ENCODE results near the gene ANKRD39.

The ANKRD39 gene

DNA sequence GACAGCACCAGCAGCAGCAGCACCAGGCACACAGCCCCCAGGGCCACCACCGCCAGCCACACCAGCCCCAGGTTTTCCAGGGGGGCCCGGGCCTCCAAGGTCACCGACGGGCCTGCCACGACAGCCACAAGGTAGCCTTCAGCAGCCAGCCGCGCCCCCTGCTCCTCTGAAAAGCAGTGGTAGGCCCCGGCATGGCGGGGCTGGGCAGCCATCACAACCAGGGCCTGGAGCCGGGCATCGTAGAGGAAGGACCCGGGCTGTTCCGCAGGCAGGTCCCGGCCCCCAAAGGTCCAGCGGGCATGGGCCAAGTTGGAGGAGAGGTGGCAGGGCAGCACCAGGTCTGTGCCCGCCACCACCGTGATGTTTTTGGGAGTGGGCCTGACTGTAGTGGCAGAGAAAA, 3.3 kb upstream of the ANKRD39 start:
- FAIRE-seq: no peak
- no peak for TF ChIP-seq POLR2A (IDR thresholded peaks at IDR 0.05; ENCODE audit: low read depth, low read length)
- DNase-seq (ENCODE audit: insufficient read length, low spot score): no peak

DNA sequence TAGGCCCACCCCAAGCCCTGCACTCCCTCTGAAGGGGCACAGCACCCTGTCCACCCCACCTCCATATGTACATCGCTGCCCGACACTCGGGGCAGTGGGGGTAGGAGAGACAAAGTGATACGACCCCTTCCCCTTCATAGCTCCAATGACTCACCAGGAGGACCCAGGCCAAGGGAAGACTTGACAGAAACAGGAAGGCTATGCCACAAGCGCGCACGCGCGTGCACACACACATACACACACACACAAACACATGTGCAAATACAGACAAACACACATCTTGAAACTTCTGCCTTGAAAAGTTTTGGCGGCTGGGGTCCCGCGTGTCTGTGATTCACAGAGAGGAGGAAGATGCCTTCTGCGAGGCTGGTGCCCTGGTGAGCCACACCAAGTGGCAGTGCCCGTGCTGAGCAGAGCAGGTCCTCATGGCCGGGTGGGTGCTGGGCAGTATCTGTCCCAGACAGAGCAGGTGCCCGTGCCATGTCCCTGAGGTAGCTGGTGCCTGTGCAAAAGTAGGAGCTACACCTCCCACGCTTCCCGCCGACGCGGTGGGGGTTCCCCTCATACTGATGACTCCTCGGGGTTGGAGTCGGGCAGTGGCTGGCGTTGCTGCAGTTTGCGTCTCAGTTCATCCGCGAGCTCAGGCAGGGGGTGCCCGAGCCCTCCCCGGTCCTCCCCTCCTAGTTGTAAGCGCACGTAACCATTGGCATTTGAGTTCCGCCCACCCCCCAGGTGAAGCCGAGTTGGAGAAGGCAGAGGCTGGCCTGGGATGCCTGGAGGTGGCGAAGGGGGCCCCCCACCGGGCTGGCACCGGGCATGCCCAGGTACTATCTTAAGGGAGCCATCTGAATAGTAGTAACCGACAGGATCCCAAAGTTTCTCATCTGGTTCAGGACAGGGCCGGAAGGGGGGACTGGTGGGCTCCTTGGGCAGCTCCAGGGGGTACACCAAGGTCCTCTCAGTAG, 2.5 kb upstream of the ANKRD39 start:
- TF ChIP-seq POLR2A (IDR thresholded peaks at IDR 0.05; ENCODE audit: low read depth, low read length): no peak
- DNase-seq (ENCODE audit: insufficient read length, low spot score): no peak
- no peak for FAIRE-seq

DNA sequence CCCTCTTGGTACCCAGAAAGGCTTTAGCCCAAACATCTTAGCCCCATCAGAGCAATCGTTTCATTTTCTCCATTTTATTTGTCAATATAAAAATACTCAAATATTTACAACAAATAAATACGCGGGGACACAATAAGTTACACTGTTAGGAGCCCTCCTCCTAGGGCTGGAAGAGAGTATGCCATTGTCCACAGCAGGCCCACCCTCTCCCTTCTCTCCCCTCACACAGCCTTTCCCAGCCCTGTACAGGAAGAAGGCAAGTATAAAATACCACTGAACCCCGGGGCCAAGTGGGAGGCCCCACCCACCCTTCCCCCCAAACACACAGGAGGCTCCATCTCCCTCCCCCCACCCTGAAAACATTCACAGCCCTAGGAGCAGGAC, 1.9 kb upstream of the ANKRD39 start:
- TF ChIP-seq POLR2A (IDR thresholded peaks at IDR 0.05; ENCODE audit: low read depth, low read length): no peak
- no peak for FAIRE-seq

DNA sequence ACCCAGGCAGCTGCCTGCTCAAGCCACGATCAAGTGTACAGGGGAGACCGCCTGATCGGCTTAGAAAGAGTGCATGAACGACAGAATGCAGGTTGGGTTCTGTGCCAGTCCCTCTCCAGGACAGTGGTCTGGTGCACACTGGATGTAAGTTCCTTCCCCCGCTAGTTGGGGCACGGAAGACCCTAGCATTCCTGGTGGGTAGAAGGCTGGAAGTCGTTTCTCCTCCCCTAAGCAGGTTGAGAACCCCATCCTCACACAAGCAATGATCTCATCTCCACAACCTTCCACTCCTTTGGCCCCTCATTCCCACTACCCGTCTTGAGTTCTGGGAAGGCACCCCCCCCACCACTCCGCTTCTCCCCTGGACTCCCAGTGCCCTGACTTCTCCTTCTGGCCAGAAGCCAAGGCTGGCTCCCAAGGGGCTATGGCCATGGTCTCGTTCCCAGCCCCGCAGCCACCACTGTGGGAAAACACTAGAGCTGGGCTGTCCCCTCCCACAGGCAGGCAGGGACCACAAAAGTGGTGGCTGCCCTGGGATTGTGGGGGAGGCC, 1.4 kb upstream of the ANKRD39 start:
- FAIRE-seq (no peak), DNase-seq (ENCODE audit: insufficient read length, low spot score) (no peak)
- no peak for TF ChIP-seq POLR2A (IDR thresholded peaks at IDR 0.05; ENCODE audit: low read depth, low read length)

More for the DNA sequence above, 1.9 kb upstream of the ANKRD39 start:
- no peak for DNase-seq (ENCODE audit: insufficient read length, low spot score)

DNA sequence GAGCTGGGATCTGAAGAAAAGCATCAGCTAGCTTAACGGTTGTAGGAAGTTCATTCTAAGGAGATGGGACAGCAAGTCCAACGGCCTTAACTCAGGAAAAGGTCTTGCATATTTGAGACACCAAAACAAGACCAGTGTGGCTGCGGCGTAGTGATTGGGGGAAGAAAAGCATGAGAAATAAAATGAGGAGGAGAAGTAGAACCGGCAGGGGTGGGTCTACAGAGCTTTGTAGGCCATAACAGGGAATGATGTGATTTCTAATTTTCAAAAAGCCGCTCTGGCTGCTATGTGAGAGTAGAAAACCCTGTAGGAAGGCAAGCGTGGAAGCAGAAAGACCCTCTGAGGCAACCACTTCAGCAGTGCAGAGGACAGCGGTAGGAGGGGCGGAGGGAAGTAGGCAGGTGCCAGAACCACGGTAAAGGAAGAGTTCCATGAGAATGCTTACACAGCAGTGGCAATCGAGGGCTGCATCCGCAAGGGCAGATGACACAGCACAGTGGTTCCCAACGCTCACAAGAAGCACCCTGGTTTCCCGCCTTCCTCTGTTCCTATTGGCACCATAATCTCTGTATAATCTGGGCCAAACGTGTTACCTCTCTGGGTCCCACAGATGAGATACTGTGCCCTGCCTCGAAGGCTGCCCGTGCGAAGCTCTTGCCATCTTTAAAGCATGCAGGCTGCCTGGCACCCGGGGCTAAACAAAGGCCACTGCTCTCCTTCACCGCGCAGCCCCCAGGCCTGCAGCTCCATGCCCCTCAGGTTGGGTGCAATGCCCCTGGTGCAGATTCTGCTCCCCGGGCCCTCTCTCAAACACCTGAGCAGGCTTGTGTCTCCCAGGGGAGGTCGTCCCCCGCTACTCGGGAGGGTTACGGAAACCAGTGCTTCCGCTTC, 795 bp downstream of the ANKRD39 start:
- no peak for TF ChIP-seq POLR2A (IDR thresholded peaks at IDR 0.05; ENCODE audit: low read depth, low read length)
- FAIRE-seq (no peak), DNase-seq (ENCODE audit: insufficient read length, low spot score) (no peak)

DNA sequence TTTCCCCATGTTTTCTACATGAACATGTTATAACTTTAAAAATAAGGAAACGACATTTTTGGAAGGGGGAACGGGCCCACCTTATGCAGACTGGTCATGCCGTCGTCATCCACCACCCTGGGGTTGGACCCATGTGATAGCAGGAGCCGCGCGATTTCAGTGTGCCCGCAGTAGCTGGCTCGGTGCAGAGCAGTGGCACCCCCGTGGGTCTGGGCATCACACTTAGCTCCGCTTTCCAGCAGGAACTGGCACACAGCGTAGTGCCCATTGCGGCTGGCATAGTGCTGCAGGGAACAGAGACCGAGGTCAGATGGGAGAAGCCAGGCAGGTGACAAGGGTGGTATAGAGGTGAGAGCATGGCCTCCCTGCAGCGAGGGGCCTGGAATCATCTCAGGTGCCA, 4.5 kb downstream of the ANKRD39 start:
- DNase-seq (ENCODE audit: insufficient read length, low spot score): no peak
- no peak for FAIRE-seq

DNA sequence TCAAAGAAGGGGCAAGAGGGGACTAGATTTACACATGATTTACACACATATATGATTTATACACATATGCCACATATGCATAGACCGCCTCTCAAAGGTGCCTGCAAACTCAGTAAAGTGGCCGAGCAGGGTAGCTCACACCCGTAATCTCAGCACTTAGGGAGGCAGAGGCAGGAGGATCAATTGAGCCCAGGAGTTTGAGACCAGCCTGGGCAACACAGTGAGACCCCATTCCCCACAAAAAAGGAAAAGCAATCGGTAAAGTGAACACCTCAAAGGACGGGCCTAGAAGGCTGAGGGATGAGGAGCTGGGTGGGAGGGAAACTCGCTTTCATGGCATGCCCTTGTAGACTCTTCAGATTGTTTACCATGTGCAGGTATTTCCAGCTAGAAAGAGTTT, 5.1 kb downstream of the ANKRD39 start:
- TF ChIP-seq POLR2A (IDR thresholded peaks at IDR 0.05; ENCODE audit: low read depth, low read length): no peak
- FAIRE-seq (no peak), DNase-seq (ENCODE audit: insufficient read length, low spot score) (no peak)

More for the DNA sequence above, 4.5 kb downstream of the ANKRD39 start:
- no peak for TF ChIP-seq POLR2A (IDR thresholded peaks at IDR 0.05; ENCODE audit: low read depth, low read length)

DNA sequence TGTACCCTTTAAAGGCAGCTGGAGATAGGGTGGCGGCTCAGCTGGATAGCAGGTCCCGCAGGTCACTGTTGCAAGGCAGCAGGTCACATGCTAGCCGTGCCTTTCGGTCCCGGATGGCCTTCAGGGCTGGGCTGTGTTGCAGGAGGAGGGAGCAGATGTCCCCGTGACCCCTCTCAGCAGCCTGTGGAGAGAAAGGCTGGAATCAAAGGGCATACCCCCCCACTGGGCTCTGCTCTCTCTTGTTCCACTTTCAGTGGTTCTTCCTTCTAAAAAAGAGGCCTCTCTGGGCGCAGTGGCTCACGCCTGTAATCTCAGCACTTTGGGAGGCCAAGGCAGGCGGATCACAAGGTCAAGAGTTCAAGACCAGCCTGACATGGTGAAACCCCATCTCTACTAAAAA, 9.6 kb downstream of the ANKRD39 start:
- FAIRE-seq: no peak
- no peak for TF ChIP-seq POLR2A (IDR thresholded peaks at IDR 0.05; ENCODE audit: low read depth, low read length)
- no peak for DNase-seq (ENCODE audit: insufficient read length, low spot score)

DNA sequence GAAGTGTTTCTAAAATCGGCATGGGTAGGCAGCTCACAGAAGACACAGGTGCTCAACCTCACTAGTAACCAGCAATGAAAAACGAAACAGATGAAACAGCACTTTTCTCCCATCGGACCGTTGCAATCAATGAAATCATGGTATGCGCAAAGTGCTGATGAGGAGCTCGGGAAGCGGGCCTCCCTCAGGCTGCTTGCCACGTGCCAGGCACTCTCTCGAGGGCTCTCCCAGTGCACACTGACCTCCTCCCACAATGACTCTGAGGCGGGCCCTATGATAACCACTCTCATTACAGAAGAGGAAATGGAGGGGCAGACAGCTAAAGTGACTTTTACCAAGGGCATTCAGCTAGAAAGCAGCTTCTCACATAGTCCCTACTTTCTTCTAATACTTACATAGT, 10.2 kb downstream of the ANKRD39 start:
- no peak for DNase-seq (ENCODE audit: insufficient read length, low spot score)
- TF ChIP-seq POLR2A (IDR thresholded peaks at IDR 0.05; ENCODE audit: low read depth, low read length): no peak
- no peak for FAIRE-seq

DNA sequence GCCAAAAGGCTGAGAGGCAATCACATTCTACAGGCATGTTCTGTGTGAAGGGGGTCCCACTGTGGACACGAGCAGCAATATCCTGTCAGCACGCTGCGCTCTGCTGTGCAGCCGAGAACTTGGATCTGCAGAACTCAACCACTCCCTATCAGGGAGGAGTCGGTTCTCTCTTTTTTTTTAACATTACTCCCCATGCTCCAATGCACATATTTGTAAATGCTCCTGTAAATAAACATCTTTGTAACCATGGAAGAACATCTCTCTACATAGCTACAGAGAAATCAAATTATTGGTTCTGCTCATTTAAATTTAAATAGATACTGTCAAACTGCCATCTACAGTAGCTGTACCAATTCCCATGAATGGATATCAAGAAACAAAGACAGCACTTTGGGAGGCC, 11.0 kb downstream of the ANKRD39 start:
- no peak for DNase-seq (ENCODE audit: insufficient read length, low spot score)
- TF ChIP-seq POLR2A (IDR thresholded peaks at IDR 0.05; ENCODE audit: low read depth, low read length): no peak
- no peak for FAIRE-seq

DNA sequence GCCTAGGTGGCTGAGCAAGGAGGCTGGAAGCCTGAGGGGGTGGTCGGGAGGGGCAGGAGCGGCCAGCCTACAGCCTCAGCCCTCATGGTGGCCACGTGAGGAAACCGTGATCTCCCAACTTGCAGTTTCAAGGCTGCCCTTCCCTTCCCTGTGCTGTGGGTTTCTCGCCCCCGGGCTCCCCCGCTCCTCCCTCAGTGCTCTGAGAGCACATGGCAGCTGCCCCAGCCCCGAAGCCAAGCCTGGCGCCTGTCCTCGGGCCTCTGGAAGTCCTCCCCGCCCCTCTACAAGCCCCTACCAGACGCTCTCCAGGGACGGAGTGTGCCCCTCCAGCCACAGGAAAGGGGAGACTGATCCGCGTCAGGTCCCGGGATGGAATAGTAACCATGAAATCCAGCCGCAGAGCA, 13.4 kb downstream of the ANKRD39 start:
- no peak for FAIRE-seq
- TF ChIP-seq POLR2A (IDR thresholded peaks at IDR 0.05; ENCODE audit: low read depth, low read length): no peak
- no peak for DNase-seq (ENCODE audit: insufficient read length, low spot score)

DNA sequence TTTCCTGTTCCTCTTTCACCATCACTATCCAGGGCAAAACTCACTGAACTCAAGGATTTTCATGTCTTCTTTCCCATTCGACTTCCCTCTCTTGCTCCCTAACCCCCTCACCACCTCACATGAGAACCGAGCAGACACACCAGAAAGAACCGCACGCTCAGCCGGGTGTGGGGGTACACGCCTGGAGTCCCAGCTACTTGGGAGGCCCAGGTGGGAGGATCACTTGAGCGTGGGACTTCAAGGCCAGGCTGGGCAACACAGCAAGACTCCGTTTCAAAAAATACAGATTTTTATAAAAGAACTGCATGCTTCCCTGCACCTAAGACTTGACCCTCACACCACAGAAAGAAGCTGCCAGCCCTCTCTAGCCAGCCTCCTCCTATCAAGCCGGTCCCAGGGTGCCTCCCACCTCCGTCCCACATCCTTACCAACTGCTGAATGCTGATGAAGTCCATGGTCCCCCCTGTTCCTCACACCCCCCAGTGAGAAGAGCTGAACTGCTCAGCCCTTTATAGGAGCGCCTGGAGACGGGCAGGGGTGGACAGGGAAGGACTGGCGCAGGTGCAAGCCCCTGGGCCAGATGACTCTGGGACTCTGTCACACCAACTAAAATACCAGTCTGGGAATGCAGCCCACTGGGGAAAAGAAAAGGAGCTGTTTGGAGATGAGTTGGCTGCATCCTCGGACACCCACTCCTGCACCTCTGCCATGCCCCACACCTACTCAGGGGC, 14.1 kb downstream of the ANKRD39 start, which contains the start of gene ANKRD23:
Gene ANKRD23, minus strand, starts transcription at position 484 of the 731 bp plus-strand sequence. Its CDS starts 29 bp downstream, at position 455.
- TF ChIP-seq POLR2A (IDR thresholded peaks at IDR 0.05; ENCODE audit: low read depth, low read length): no peak
- FAIRE-seq (no peak), DNase-seq (ENCODE audit: insufficient read length, low spot score) (no peak)

DNA sequence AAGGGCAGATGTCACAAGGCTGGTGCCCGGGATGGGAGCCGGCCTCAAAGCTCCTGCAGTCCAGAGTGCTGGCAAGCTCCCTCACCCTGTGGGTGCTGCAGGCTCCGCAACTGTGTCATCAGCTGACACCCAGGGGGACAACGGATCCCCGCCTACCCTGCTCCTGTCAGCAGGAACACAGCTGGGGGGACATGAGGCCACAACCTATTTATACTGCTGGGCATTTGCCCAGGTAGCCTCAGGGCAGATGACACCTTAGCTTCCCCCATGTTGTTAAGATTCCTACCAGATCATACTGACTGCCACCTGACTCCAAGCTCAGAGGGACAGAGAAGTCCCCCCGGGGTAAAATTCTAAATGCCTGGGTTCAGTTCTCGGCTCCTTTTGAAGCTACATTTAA, 15.2 kb downstream of the ANKRD39 start:
- DNase-seq (ENCODE audit: insufficient read length, low spot score) (no peak), FAIRE-seq (no peak)

More for the DNA sequence above, 15.2 kb downstream of the ANKRD39 start:
- no peak for TF ChIP-seq POLR2A (IDR thresholded peaks at IDR 0.05; ENCODE audit: low read depth, low read length)

Data from H54 (cell line).